Neuron (in vitro differentiated cells): Measurements from ENCODE around the gene ZNF879.
A peak's percentile ranks its signal among the peaks of the same experiment; 100 is the strongest.

Experiments used
- H2AFZ ChIP-seq: one replicate; pipeline ENCODE4 v1.6.1; 2013; ENCODE audit warnings: low read depth, mild to moderate bottlenecking, inconsistent platforms, low read length, moderate library complexity
- H3K27me3 ChIP-seq: one replicate; pipeline ENCODE4 v1.6.1; 2013; ENCODE audit warnings: low read length; ENCODE audit not compliant: insufficient read depth
- H3K36me3 ChIP-seq: one replicate; pipeline ENCODE4 v1.6.1; 2013; ENCODE audit warnings: low read length; ENCODE audit not compliant: insufficient read depth
- H3K4me1 ChIP-seq: one replicate; pipeline ENCODE4 v1.6.1; 2013; ENCODE audit warnings: low read length; ENCODE audit not compliant: insufficient read depth
- H3K4me3 ChIP-seq: 2 replicates; pipeline ENCODE4 v1.5.1; 2013; ENCODE audit warnings: mild to moderate bottlenecking, low read length, moderate library complexity
- H3K9me3 ChIP-seq: one replicate; pipeline ENCODE4 v1.6.1; 2013; ENCODE audit warnings: low read length

The ZNF879 gene

GRCh38 chr5:179023528-179024189 lies at the start of gene ZNF879:
Gene ZNF879 (plus strand): TSS chr5:179023804. CDS start chr5:179025005, 1,201 bp downstream.
- Histone ChIP-seq H3K4me1 (no peaks in the 10 kb centered on the region), H3K27me3 (no peaks in the 10 kb centered on the region), H3K4me3 (peak within 1 kb of the TSS; percentile 56), H3K36me3 (peaks cover 27% of the 10 kb centered on the region), H2AFZ (peak within 1 kb of the TSS; percentile 87), H3K9me3 (peaks cover 28% of the 10 kb centered on the region)

GRCh38 chr5:178981381-178981780 lies 42.2 kb upstream of the ZNF879 start:
- H3K9me3 ChIP-seq = peaks cover 40% of the 10 kb centered on the region

GRCh38 chr5:178982941-178983340 lies 40.7 kb upstream of the ZNF879 start:
- Histone ChIP-seq H3K9me3 (peaks cover 38% of the 10 kb centered on the region), H3K27me3 (no peaks in the 10 kb centered on the region), H3K4me1 (no peaks in the 10 kb centered on the region), H3K4me3 (no peak overlapping the region), H3K36me3 (no peaks in the 10 kb centered on the region), H2AFZ (no peak overlapping the region)

More at GRCh38 chr5:178981381-178981780, 42.2 kb upstream of the ZNF879 start:
- Histone ChIP-seq H2AFZ (no peak overlapping the region), H3K4me1 (no peaks in the 10 kb centered on the region), H3K4me3 (no peak overlapping the region), H3K36me3 (no peaks in the 10 kb centered on the region), H3K27me3 (no peaks in the 10 kb centered on the region)

- no peaks in the 10 kb centered on the region for H3K27me3 ChIP-seq
- H3K4me3 ChIP-seq = no peak overlapping the region
- peaks cover 38% of the 10 kb centered on the region for H3K9me3 ChIP-seq
- no peaks in the 10 kb centered on the region for H3K36me3 ChIP-seq
- no peak overlapping the region for H2AFZ ChIP-seq
- H3K4me1 ChIP-seq = no peaks in the 10 kb centered on the region
Measured at GRCh38 chr5:178983728-178984127, 39.9 kb upstream of the ZNF879 start.

GRCh38 chr5:178984145-178985072 lies 39.2 kb upstream of the ZNF879 start:
- no peaks in the 10 kb centered on the region for H3K27me3 ChIP-seq
- peaks cover 38% of the 10 kb centered on the region for H3K9me3 ChIP-seq
- H3K4me1 ChIP-seq = no peaks in the 10 kb centered on the region
- no peaks in the 10 kb centered on the region for H3K36me3 ChIP-seq
- no peak overlapping the region for H2AFZ ChIP-seq
- H3K4me3 ChIP-seq = no peak overlapping the region

GRCh38 chr5:178986326-178986960 lies 37.2 kb upstream of the ZNF879 start:
- Histone ChIP-seq H3K4me3 (no peak overlapping the region), H2AFZ (no peak overlapping the region), H3K36me3 (no peaks in the 10 kb centered on the region), H3K4me1 (no peaks in the 10 kb centered on the region), H3K27me3 (no peaks in the 10 kb centered on the region), H3K9me3 (peaks cover 41% of the 10 kb centered on the region)

GRCh38 chr5:178988436-178989220 lies 35.0 kb upstream of the ZNF879 start:
- Histone ChIP-seq H3K4me3 (no peak overlapping the region), H3K27me3 (peaks cover 8% of the 10 kb centered on the region), H3K4me1 (no peaks in the 10 kb centered on the region), H3K36me3 (no peaks in the 10 kb centered on the region), H3K9me3 (peaks cover 28% of the 10 kb centered on the region), H2AFZ (no peak overlapping the region)

GRCh38 chr5:178989311-178989710 lies 34.3 kb upstream of the ZNF879 start:
- H3K4me3 ChIP-seq = no peak overlapping the region
- H3K27me3 ChIP-seq = peaks cover 15% of the 10 kb centered on the region
- H2AFZ ChIP-seq = no peak overlapping the region
- peaks cover 27% of the 10 kb centered on the region for H3K9me3 ChIP-seq
- H3K36me3 ChIP-seq = no peaks in the 10 kb centered on the region
- H3K4me1 ChIP-seq = no peaks in the 10 kb centered on the region

GRCh38 chr5:178990491-178990890 lies 33.1 kb upstream of the ZNF879 start:
- H3K36me3 ChIP-seq = no peaks in the 10 kb centered on the region
- H3K4me1 ChIP-seq = no peaks in the 10 kb centered on the region
- H3K27me3 ChIP-seq = peaks cover 23% of the 10 kb centered on the region
- peaks cover 26% of the 10 kb centered on the region for H3K9me3 ChIP-seq
- H2AFZ ChIP-seq = no peak overlapping the region
- no peak overlapping the region for H3K4me3 ChIP-seq

- Histone ChIP-seq H3K36me3 (no peaks in the 10 kb centered on the region), H3K4me1 (no peaks in the 10 kb centered on the region), H3K27me3 (peaks cover 33% of the 10 kb centered on the region), H3K9me3 (peaks cover 22% of the 10 kb centered on the region), H3K4me3 (no peak overlapping the region), H2AFZ (no peak overlapping the region)
Measured at GRCh38 chr5:178991190-178992145, 32.1 kb upstream of the ZNF879 start.

- Histone ChIP-seq H3K27me3 (peaks cover 42% of the 10 kb centered on the region), H3K9me3 (peaks cover 20% of the 10 kb centered on the region), H3K36me3 (no peaks in the 10 kb centered on the region), H3K4me3 (no peak overlapping the region), H3K4me1 (no peaks in the 10 kb centered on the region), H2AFZ (no peak overlapping the region)
Measured at GRCh38 chr5:178992291-178992895, 31.2 kb upstream of the ZNF879 start.
